ENCODE data around the gene LANCL1. TPM values are rescaled to one million over a fixed set of nuclear protein-coding genes. Genes with fewer than 3 reads are reported as not detected.

LANCL1 gene
- polyA plus RNA-seq, 1 experiment = 66.6 TPM

DNA sequence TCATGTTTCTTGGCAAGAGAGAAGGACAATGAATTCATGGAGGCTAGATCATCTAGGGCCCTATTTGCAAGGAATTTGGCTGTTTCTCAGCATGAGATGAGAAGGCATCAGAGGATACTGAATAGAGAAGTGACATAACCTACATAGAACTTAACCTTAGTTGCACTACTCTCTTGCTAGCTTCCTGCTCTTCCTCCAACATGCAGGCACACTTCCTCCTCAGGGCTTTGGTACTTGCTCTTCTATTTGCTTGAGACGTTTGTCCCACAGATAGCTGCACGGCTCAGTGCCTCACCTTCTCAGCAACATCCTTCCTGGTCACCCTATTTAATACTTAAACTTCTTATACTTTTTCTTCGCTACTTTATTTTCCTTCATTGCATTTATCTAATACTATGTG is 20.0 kb upstream of the LANCL1 start:
- POLR2A ChIA-PET = no interaction called here
- TF ChIP-seq, protein P1, sequence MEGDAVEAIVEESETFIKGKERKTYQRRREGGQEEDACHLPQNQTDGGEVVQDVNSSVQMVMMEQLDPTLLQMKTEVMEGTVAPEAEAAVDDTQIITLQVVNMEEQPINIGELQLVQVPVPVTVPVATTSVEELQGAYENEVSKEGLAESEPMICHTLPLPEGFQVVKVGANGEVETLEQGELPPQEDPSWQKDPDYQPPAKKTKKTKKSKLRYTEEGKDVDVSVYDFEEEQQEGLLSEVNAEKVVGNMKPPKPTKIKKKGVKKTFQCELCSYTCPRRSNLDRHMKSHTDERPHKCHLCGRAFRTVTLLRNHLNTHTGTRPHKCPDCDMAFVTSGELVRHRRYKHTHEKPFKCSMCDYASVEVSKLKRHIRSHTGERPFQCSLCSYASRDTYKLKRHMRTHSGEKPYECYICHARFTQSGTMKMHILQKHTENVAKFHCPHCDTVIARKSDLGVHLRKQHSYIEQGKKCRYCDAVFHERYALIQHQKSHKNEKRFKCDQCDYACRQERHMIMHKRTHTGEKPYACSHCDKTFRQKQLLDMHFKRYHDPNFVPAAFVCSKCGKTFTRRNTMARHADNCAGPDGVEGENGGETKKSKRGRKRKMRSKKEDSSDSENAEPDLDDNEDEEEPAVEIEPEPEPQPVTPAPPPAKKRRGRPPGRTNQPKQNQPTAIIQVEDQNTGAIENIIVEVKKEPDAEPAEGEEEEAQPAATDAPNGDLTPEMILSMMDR (IDR thresholded peaks at IDR 0.05; ENCODE audit: low read depth, low read length) = no peak
- Histone ChIP-seq H3K27ac (ENCODE audit: low read depth, low read length) (no peak overlapping the region), H3K27me3 (ENCODE audit: control insufficient read depth, insufficient read depth, low read length) (no peaks in the 10 kb centered on the region), H3K9me3 (ENCODE audit: control insufficient read depth, insufficient read depth, low read length) (peaks cover 5% of the 10 kb centered on the region; the same call in 1 of the 2 replicates), H3K4me3 (ENCODE audit: low read depth, low read length) (no peak overlapping the region)
- CTCF ChIA-PET = no interaction called here
- no peak for DNase-seq (ENCODE audit: low read depth, low spot score)

DNA sequence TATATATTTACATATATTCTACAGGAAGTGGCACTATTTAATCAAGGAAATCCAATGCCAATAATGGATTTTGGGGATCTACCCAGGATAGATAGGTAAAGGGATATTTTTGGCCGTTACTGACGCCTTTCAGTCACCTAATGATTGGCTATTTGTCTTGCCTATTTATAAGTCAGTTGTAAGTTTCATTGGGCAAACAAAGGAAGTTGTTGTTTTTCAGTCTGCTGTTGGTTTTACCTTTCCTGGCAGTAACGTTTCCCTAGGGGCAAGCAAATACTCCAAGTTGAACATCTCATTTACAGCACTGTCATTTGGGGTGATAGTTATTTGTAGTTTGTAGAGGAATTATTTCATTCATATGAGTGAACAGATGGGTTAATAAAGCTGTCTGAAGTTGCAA is 17.0 kb upstream of the LANCL1 start:
- ChIA-PET CTCF (interaction anchor here (2.4 kb wide), 1 partner anchor 9 kb away, joined by 21 read pairs; no protein-coding TSS in a partner anchor), POLR2A (no interaction called here)
- H3K27me3 ChIP-seq (ENCODE audit: control insufficient read depth, insufficient read depth, low read length) = no peaks in the 10 kb centered on the region
- H3K4me3 ChIP-seq (ENCODE audit: low read depth, low read length) = no peak overlapping the region
- no peaks in the 10 kb centered on the region for H3K9me3 ChIP-seq (ENCODE audit: control insufficient read depth, insufficient read depth, low read length)
- H3K27ac ChIP-seq (ENCODE audit: low read depth, low read length) = no peak overlapping the region
- TF ChIP-seq, protein P1 (IDR thresholded peaks at IDR 0.05; ENCODE audit: low read depth, low read length) = no peak
- no peak for DNase-seq (ENCODE audit: low read depth, low spot score)

DNA sequence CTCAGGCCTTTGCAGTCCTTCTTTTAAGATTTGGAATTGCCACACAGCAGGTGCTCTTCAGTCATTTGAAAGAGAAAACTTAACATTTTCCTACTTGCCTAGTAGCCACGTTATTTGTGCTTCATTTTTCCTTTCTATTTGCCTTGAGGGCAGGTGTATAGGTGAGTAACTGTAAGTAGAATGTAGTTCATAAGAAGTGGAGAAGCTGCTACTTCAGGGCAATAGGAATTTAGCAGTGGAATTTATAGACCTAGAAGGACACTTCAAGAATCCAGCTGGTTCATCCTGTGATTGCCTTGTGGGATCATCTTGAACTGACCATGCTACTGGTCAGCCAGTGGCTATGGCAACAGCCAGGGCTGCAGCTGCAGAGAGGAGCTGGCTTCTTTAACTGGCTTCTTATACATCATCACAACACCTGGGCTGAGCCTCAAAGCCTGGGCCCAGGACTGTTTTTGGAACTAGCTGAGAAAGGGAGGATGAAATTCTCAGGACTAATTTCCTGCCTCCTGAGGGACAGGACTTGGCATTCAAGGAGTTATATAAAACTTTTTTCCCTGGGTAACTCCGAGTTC is 5.1 kb upstream of the LANCL1 start:
- H3K27me3 ChIP-seq (ENCODE audit: control insufficient read depth, insufficient read depth, low read length) = no peaks in the 10 kb centered on the region
- ChIA-PET POLR2A (no interaction called here), CTCF (interaction anchor here (0.9 kb wide), 1 partner anchor 21 kb away, joined by 5 read pairs; no protein-coding TSS in a partner anchor)
- no peak for DNase-seq (ENCODE audit: low read depth, low spot score)
- H3K27ac ChIP-seq (ENCODE audit: low read depth, low read length) = no peak overlapping the region
- TF ChIP-seq, protein P1 (IDR thresholded peaks at IDR 0.05; ENCODE audit: low read depth, low read length) = no peak
- H3K9me3 ChIP-seq (ENCODE audit: control insufficient read depth, insufficient read depth, low read length) = no peaks in the 10 kb centered on the region
- H3K4me3 ChIP-seq (ENCODE audit: low read depth, low read length) = no peak overlapping the region

DNA sequence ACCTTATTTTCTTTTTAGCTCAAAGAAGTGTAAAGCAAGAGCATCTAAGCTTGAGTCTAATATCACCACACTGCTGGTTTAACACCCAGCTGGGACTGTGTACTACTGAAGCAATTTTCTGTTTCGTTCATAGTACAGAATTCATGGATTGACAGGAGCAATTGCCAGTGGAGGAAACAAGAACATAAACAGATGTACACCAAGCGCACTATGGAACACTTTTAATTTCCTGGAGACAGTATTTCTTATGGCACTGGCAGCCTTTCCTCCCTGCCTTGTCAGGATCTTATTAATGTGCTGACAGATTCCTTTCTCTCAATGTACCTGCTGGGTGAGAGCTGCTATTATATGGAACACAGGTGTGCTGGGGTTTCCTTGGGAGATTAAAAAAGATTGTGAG is 4.2 kb upstream of the LANCL1 start:
- H3K27ac ChIP-seq (ENCODE audit: low read depth, low read length) = no peak overlapping the region
- no peak overlapping the region for H3K4me3 ChIP-seq (ENCODE audit: low read depth, low read length)
- H3K27me3 ChIP-seq (ENCODE audit: control insufficient read depth, insufficient read depth, low read length) = no peaks in the 10 kb centered on the region
- CTCF ChIA-PET = interaction anchor here (0.9 kb wide), 1 partner anchor 22 kb away, joined by 5 read pairs; no protein-coding TSS in a partner anchor
- TF ChIP-seq, protein P1 (IDR thresholded peaks at IDR 0.05; ENCODE audit: low read depth, low read length) = no peak
- no peak for DNase-seq (ENCODE audit: low read depth, low spot score)
- POLR2A ChIA-PET = no interaction called here
- H3K9me3 ChIP-seq (ENCODE audit: control insufficient read depth, insufficient read depth, low read length) = no peaks in the 10 kb centered on the region

DNA sequence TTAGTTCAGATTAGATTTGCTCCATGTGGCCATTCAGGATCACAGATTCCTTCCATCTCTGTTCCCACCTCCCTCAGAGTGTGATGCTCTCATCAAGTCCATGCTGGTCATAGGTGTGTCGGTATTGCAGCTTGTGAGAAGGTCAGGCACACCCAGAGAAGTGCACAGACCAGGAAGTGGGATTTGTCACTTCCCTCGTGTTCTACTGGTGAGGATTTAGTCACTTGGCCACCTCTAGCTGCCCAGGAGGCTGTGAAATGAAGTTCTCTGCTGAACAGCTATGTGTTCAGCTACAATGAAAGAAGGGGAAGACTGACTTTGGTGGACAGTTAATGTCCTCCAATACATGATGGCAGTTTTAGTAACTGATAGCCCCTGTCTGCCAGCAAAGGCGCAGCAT is 3.5 kb upstream of the LANCL1 start:
- TF ChIP-seq, protein P1 (IDR thresholded peaks at IDR 0.05; ENCODE audit: low read depth, low read length) = no peak
- ChIA-PET POLR2A (no interaction called here), CTCF (no interaction called here)
- H3K9me3 ChIP-seq (ENCODE audit: control insufficient read depth, insufficient read depth, low read length) = no peaks in the 10 kb centered on the region
- no peak overlapping the region for H3K27ac ChIP-seq (ENCODE audit: low read depth, low read length)
- H3K4me3 ChIP-seq (ENCODE audit: low read depth, low read length) = no peak overlapping the region
- H3K27me3 ChIP-seq (ENCODE audit: control insufficient read depth, insufficient read depth, low read length) = no peaks in the 10 kb centered on the region
- no peak for DNase-seq (ENCODE audit: low read depth, low spot score)

Measured in AG04450 (cell line).